Left renal cortex interstitium (tissue), 4 donors: ENCODE results near the gene CACNA1C. TPM values are rescaled to one million over a fixed set of nuclear protein-coding genes. Genes with fewer than 3 reads are reported as not detected.

ENCODE experiments used
- DNase-seq, 4 donors: peaks; one replicate each; pipeline ENCODE4 v3.0.0-alpha.2; 2013; ENCODE audit warnings: low read depth in 4 of 4, low spot score in 2 of 4, missing footprints in 1 of 4
- polyA plus RNA-seq, 4 donors: library from polyadenylated mRNA; unstranded; fragments of 120-200 nt; gene quantifications; one replicate each; pipeline ENCODE4 v1.2.1, GENCODE V29; 2013; ENCODE audit not compliant: insufficient read length in 4 of 4

Gene CACNA1C
- polyA plus RNA-seq, 4 donors = 6.4 to 13.1 (median 8.9) TPM

GRCh38 chr12:2332236-2332635 is 279.4 kb downstream of the CACNA1C start:
- DNase-seq = no peak

GRCh38 chr12:2332947-2333346 is 280.2 kb downstream of the CACNA1C start:
- no peak for DNase-seq

GRCh38 chr12:2333491-2334195 is 280.9 kb downstream of the CACNA1C start:
- no peak for DNase-seq

GRCh38 chr12:2334271-2334670 is 281.5 kb downstream of the CACNA1C start:
- no peak for DNase-seq

- DNase-seq = no peak
Measured at GRCh38 chr12:2334689-2335088, 281.9 kb downstream of the CACNA1C start.

- peak in 1 of 4 donors; percentile 53 for DNase-seq
Measured at GRCh38 chr12:2335109-2335508, 282.3 kb downstream of the CACNA1C start.

GRCh38 chr12:2335513-2335912 is 282.7 kb downstream of the CACNA1C start:
- DNase-seq = no peak

GRCh38 chr12:2335916-2336315 is 283.1 kb downstream of the CACNA1C start:
- DNase-seq = no peak

GRCh38 chr12:2336409-2336829 is 283.6 kb downstream of the CACNA1C start:
- no peak for DNase-seq

GRCh38 chr12:2337031-2338010 is 284.5 kb downstream of the CACNA1C start:
- DNase-seq = no peak

GRCh38 chr12:2338381-2338780 is 285.6 kb downstream of the CACNA1C start:
- no peak for DNase-seq

GRCh38 chr12:2338991-2339431 is 286.2 kb downstream of the CACNA1C start:
- DNase-seq = no peak

- DNase-seq = no peak
Measured at GRCh38 chr12:2341051-2341751, 288.4 kb downstream of the CACNA1C start.

- no peak for DNase-seq
Measured at GRCh38 chr12:2341871-2342270, 289.1 kb downstream of the CACNA1C start.

- no peak for DNase-seq
Measured at GRCh38 chr12:2343681-2344080, 290.9 kb downstream of the CACNA1C start.

- DNase-seq = no peak
Measured at GRCh38 chr12:2344476-2344875, 291.7 kb downstream of the CACNA1C start.

- DNase-seq = no peak
Measured at GRCh38 chr12:2344885-2345284, 292.1 kb downstream of the CACNA1C start.

- DNase-seq = no peak
Measured at GRCh38 chr12:2345902-2346301, 293.1 kb downstream of the CACNA1C start.

- DNase-seq = no peak
Measured at GRCh38 chr12:2346416-2346815, 293.6 kb downstream of the CACNA1C start.

- no peak for DNase-seq
Measured at GRCh38 chr12:2347137-2347843, 294.5 kb downstream of the CACNA1C start.
